Sigmoid colon (tissue), 7 donors: ENCODE data around the gene C6orf62. TPM values are rescaled to one million over a fixed set of nuclear protein-coding genes. Genes with fewer than 3 reads are reported as not detected.
A peak's percentile ranks its signal among the peaks of the same experiment; 100 is the strongest.
"Not testable (repeated sequence)": the region's sequence is repeated elsewhere in the genome, so short reads cannot be mapped to it uniquely, and the experiment has no call there.

Source experiments
- DNase-seq: peaks from one replicate; pipeline ENCODE4 v3.0.0-alpha.2; 2019
- H3K27ac ChIP-seq, 4 donors: fragments of 200-600 bp; sonication (generic); one replicate each; pipeline ENCODE4 v1.5.1; 2016 to 2019; ENCODE audit warnings: mild to moderate bottlenecking in 1 of 4
- H3K27me3 ChIP-seq, 3 donors: fragments of 200-600 bp; sonication (generic); one replicate each; pipeline ENCODE4 v1.5.1; 2019; ENCODE audit warnings: mild to moderate bottlenecking in 1 of 3
- H3K36me3 ChIP-seq, 4 donors: fragments of 200-600 bp; sonication (generic); one replicate each; pipeline ENCODE4 v1.5.1; 2016 to 2019
- H3K4me1 ChIP-seq, 4 donors: fragments of 200-600 bp; sonication (generic); one replicate each; pipeline ENCODE4 v1.5.1; 2017 to 2019
- H3K4me3 ChIP-seq, 4 donors: fragments of 200-600 bp; sonication (generic); one replicate each; pipeline ENCODE4 v1.5.1; 2017 to 2019; ENCODE audit warnings: mild to moderate bottlenecking in 2 of 4, moderate library complexity in 1 of 4
- H3K9me3 ChIP-seq, 4 donors: fragments of 200-600 bp in 3 of 4; sonication (generic) in 3 of 4; one replicate each; pipeline versions ENCODE4 v1.5.1 to v1.6.1; 2013 to 2019
- CTCF ChIP-seq, 4 experiments: fragments of 450-650 bp in 3 of 4; fragments of 200-600 bp in 1 of 4; IDR thresholded peaks; one replicate each; pipeline ENCODE4 v1.5.1; 2016 to 2019; ENCODE audit warnings: antibody characterized with exemption in 4 of 4, mild to moderate bottlenecking in 3 of 4, moderate library complexity in 2 of 4
- EP300 ChIP-seq, 4 donors: sonication (generic); formaldehyde crosslinking; IDR thresholded peaks; one replicate each; pipeline ENCODE4 v1.6.1; 2017; ENCODE audit warnings: antibody characterized with exemption in 4 of 4
- POLR2A ChIP-seq, 2 donors: fragments of 450-650 bp; IDR thresholded peaks; one replicate each; pipeline ENCODE4 v1.6.1; 2016; ENCODE audit warnings: antibody characterized with exemption in 2 of 2, mild to moderate bottlenecking in 2 of 2, moderate library complexity in 2 of 2
- POLR2AphosphoS5 ChIP-seq, 4 donors: sonication (generic); formaldehyde crosslinking; IDR thresholded peaks; one replicate each; pipeline ENCODE4 v1.6.1; 2017; ENCODE audit warnings: antibody characterized with exemption in 4 of 4
- WGBS, 2 donors: extraction: QIAGEN DNeasy Blood & Tissue Kit; methylation state at CpG; one replicate each; pipeline ENCODE4 v1.1.7; 2013; 5-methylcytosine and 5-hydroxymethylcytosine counted together
- intact Hi-C: fragments of 100-400 bp; cut with DNase I; formaldehyde crosslinking; loops from one replicate; pipeline ENCODE4 v1.15.1; 2023
- polyA plus RNA-seq, 3 donors: library from polyadenylated mRNA; stranded (reverse); fragments of 200-250 nt; gene quantifications; one replicate each; pipeline ENCODE4 v1.2.3, GENCODE V29; 2013
- total RNA-seq, 4 donors: library from RNA; depleted of rRNA; stranded (reverse); fragments of >200 nt; gene quantifications; one replicate each; pipeline ENCODE4 v1.1.0, GENCODE V29; 2016
- donor health status: healthy with polysubstance abuse.
- donor health status: Bipolar disorder and iron deficiency.
- donor health status: healthy.

Gene C6orf62
- total and polyA plus RNA-seq, 7 donors = 27.0 to 60.9 (median 33.2) TPM

- H3K36me3 ChIP-seq = peaks cover 0 to 50% (median 15%) of the 10 kb centered on the region in 4 donors
- H3K4me3 ChIP-seq = no peak overlapping the region
- TF ChIP-seq POLR2A (IDR thresholded peaks at IDR 0.05) (no peak), EP300 (IDR thresholded peaks at IDR 0.05) (no peak), CTCF (IDR thresholded peaks at IDR 0.05) (no peak), POLR2AphosphoS5 (IDR thresholded peaks at IDR 0.05) (no peak)
- H3K4me1 ChIP-seq = no peaks in the 10 kb centered on the region
- no peak overlapping the region for H3K27ac ChIP-seq
- H3K9me3 ChIP-seq = no peaks in the 10 kb centered on the region
- WGBS, 2 donors = 52 to 68% methylated on average over 3 of the region's 3 CpGs
- intact Hi-C loops = no loop called here
- DNase-seq = no peak
- no peaks in the 10 kb centered on the region for H3K27me3 ChIP-seq
Measured at GRCh38 chr6:24699521-24700359, 19.2 kb downstream of the C6orf62 start.

- Histone ChIP-seq H3K4me3 (no peak overlapping the region), H3K9me3 (no peaks in the 10 kb centered on the region), H3K27me3 (no peaks in the 10 kb centered on the region), H3K4me1 (no peaks in the 10 kb centered on the region), H3K36me3 (peaks cover 0 to 14% (median under 1%) of the 10 kb centered on the region in 4 donors), H3K27ac (no peak overlapping the region)
- WGBS, 2 donors = 85 to 94% methylated on average over 2 of the region's 2 CpGs
- DNase-seq = no peak
- TF ChIP-seq EP300 (IDR thresholded peaks at IDR 0.05) (no peak), POLR2AphosphoS5 (IDR thresholded peaks at IDR 0.05) (no peak), CTCF (IDR thresholded peaks at IDR 0.05) (no peak), POLR2A (IDR thresholded peaks at IDR 0.05) (no peak)
- intact Hi-C loops = no loop called here
Measured at GRCh38 chr6:24696097-24696496, 22.9 kb downstream of the C6orf62 start.

GRCh38 chr6:24695635-24696034 lies 23.3 kb downstream of the C6orf62 start:
- H3K4me3 ChIP-seq, H3K4me1 ChIP-seq, H3K9me3 ChIP-seq, H3K36me3 ChIP-seq, H3K27ac ChIP-seq, H3K27me3 ChIP-seq, DNase-seq: not testable (repeated sequence)
- intact Hi-C loops = loop anchor here (1.0 kb wide), 1 partner anchor 112 kb away; no protein-coding TSS in a partner anchor
- WGBS, 2 donors = 25 to 38% methylated on average over 8 of the region's 8 CpGs
- peak in 3 of 4 experiments; percentile 37 to 60 (median 58) for TF ChIP-seq CTCF (IDR thresholded peaks at IDR 0.05)

GRCh38 chr6:24694198-24694597 lies 24.8 kb downstream of the C6orf62 start:
- Histone ChIP-seq H3K27me3 (no peaks in the 10 kb centered on the region), H3K4me1 (no peaks in the 10 kb centered on the region), H3K9me3 (no peaks in the 10 kb centered on the region), H3K36me3 (peaks cover 0 to 6% (median 0%) of the 10 kb centered on the region in 4 donors), H3K27ac (no peak overlapping the region), H3K4me3 (no peak overlapping the region)
- DNase-seq = no peak
- intact Hi-C loops = no loop called here
- TF ChIP-seq EP300 (IDR thresholded peaks at IDR 0.05) = no peak
- TF ChIP-seq POLR2AphosphoS5 (IDR thresholded peaks at IDR 0.05) = no peak
- TF ChIP-seq CTCF (IDR thresholded peaks at IDR 0.05) = no peak
- TF ChIP-seq POLR2A (IDR thresholded peaks at IDR 0.05) = no peak
- 82 to 88% methylated on average over 1 of the region's 1 CpG for WGBS, 2 donors
